Kidney (tissue), 14 donors: ENCODE results near the gene HPCA. TPM values are rescaled to one million over a fixed set of nuclear protein-coding genes. Genes with fewer than 3 reads are reported as not detected.

Source experiments
- DNase-seq, 5 donors: peaks; one replicate each; pipeline ENCODE4 v3.0.0-alpha.2; 2013 to 2020
- FAIRE-seq: peaks from 2 replicates; lab custom pipeline; 2012; peaks lifted over from hg19 to GRCh38; lab: Jason Lieb, UNC
- H3K27ac ChIP-seq, 2 donors: one replicate each; pipeline ENCODE4 v1.7.0; 2013; ENCODE audit warnings: low read depth in 2 of 2, low read length in 2 of 2, inconsistent platforms in 1 of 2
- H3K27me3 ChIP-seq: one replicate; pipeline ENCODE4 v1.7.1; 2013; ENCODE audit warnings: low read length, inconsistent platforms; ENCODE audit not compliant: control insufficient read depth, insufficient read depth
- H3K36me3 ChIP-seq, 3 donors: one replicate each; pipeline versions ENCODE4 v1.7.0 to v1.7.1; 2013; ENCODE audit warnings: low read length in 3 of 3, control low read depth in 1 of 3, inconsistent platforms in 1 of 3; ENCODE audit not compliant: insufficient read depth in 3 of 3, control insufficient read depth in 2 of 3
- H3K4me1 ChIP-seq, 3 donors: one replicate each; pipeline versions ENCODE4 v1.7.0 to v1.7.1; 2013; ENCODE audit warnings: low read length in 3 of 3, inconsistent platforms in 1 of 3, low read depth in 1 of 3; ENCODE audit not compliant: control insufficient read depth in 2 of 3, insufficient read depth in 2 of 3
- H3K4me3 ChIP-seq, 3 donors: one replicate each; pipeline versions ENCODE4 v1.7.0 to v1.8.1; 2013; ENCODE audit warnings: low read length in 3 of 3, control low read depth in 1 of 3, inconsistent platforms in 1 of 3
- H3K9ac ChIP-seq, 3 donors: one replicate each; pipeline versions ENCODE4 v1.7.0 to v1.7.1; 2013; ENCODE audit warnings: low read length in 3 of 3, control low read depth in 1 of 3, inconsistent platforms in 1 of 3
- H3K9me3 ChIP-seq, 3 donors: one replicate each; pipeline versions ENCODE4 v1.7.0 to v1.7.1; 2013; ENCODE audit warnings: low read length in 3 of 3, control low read depth in 1 of 3, inconsistent platforms in 1 of 3; ENCODE audit not compliant: control insufficient read depth in 2 of 3, insufficient read depth in 1 of 3
- CTCF ChIP-seq: IDR thresholded peaks from 3 replicates; pipeline ENCODE4 v1.5.1; 2012; ENCODE audit warnings: mild to moderate bottlenecking, moderate library complexity, borderline replicate concordance; ENCODE audit not compliant: insufficient read depth; ENCODE audit errors: extremely low read depth
- intact Hi-C: fragments of 100-400 bp; cut with DNase I; formaldehyde crosslinking; loops from one replicate; pipeline ENCODE4 v1.11.1; 2022
- polyA plus RNA-seq: library from polyadenylated mRNA; stranded (reverse); fragments of 350-450 nt; fragmentation: Illumina TruSeq; extraction: RNeasy Lipid Tissue Mini Kit (QIAGEN cat#74804); gene quantifications from one replicate; pipeline ENCODE4 v1.2.3, GENCODE V29; 2014; ENCODE audit warnings: low read depth, low replicate concordance; ENCODE audit not compliant: insufficient read depth
- total RNA-seq: library from RNA; stranded (reverse); fragmentation: NEBNext Ultra II Directional; extraction: Animal tissue kit (Norgen Biotek cat#: 25700); gene quantifications from one replicate; pipeline ENCODE4 v1.2.1, GENCODE V29; 2021
- donor health status: control.
- donor health status: control.
- donor health status: control.
- donor health status: control.
- donor health status: control.
- donor health status: DM: yes; HTN: yes; CAD: no.
- donor health status: Normal renal cell carcinoma (clear cell type).

HPCA gene
- total and polyA plus RNA-seq, 2 donors from 2014 or later: 0.28 to 1.2 TPM

GRCh38 chr1:32900371-32900955 is 14.2 kb downstream of the HPCA start:
- FAIRE-seq (no peak), DNase-seq (peak in 1 of 5 donors; percentile 48)
- Histone ChIP-seq H3K36me3 (no peaks in the 10 kb centered on the region), H3K9ac (peak overlapping the region in 2 of 3 donors; percentile 60 to 75), H3K27ac (no peak overlapping the region), H3K9me3 (no peaks in the 10 kb centered on the region), H3K27me3 (no peaks in the 10 kb centered on the region), H3K4me3 (peak overlapping the region in 2 of 3 donors; percentile 55 to 63), H3K4me1 (peaks cover 0 to 8% (median 0%) of the 10 kb centered on the region in 3 donors)
- intact Hi-C loops: no loop called here
- TF ChIP-seq CTCF: no peak

- Histone ChIP-seq H3K9ac (peak within 1 kb of the TSS in 2 of 3 donors; percentile 60 to 75), H3K9me3 (no peaks in the 10 kb centered on the region), H3K4me1 (peaks cover 0 to 8% (median 0%) of the 10 kb centered on the region in 3 donors), H3K36me3 (no peaks in the 10 kb centered on the region), H3K27me3 (no peaks in the 10 kb centered on the region), H3K4me3 (peak within 1 kb of the TSS in 2 of 3 donors; percentile 55 to 63), H3K27ac (no peak within 1 kb of the TSS)
- no peak for TF ChIP-seq CTCF
- intact Hi-C loops: no loop called here
- FAIRE-seq (no peak), DNase-seq (peak in 2 of 5 donors; percentile 79 to 83)
Measured at GRCh38 chr1:32900956-32901822, 14.9 kb downstream of the HPCA start, which contains the start of gene TMEM54. Gene TMEM54 (minus strand): TSS chr1:32901389. CDS start chr1:32901238, 151 bp downstream.

- H3K9ac ChIP-seq: peak overlapping the region in 2 of 3 donors; percentile 30 to 66
- DNase-seq (no peak), FAIRE-seq (no peak)
- TF ChIP-seq CTCF: no peak
- H3K9me3 ChIP-seq: no peaks in the 10 kb centered on the region
- H3K27ac ChIP-seq: no peak overlapping the region
- H3K4me1 ChIP-seq: peaks cover 0 to 8% (median 0%) of the 10 kb centered on the region in 3 donors
- H3K4me3 ChIP-seq: peak overlapping the region in 2 of 3 donors; percentile 36 to 60
- no peaks in the 10 kb centered on the region for H3K36me3 ChIP-seq
- intact Hi-C loops: no loop called here
- no peaks in the 10 kb centered on the region for H3K27me3 ChIP-seq
Measured at GRCh38 chr1:32901823-32902534, 15.7 kb downstream of the HPCA start.
